DND-41 (cell line): ENCODE data around the gene BMX.

Experiments used
- ATAC-seq: fragments of 200-7000 bp; cut with Tn5 transposase; 3 replicates; pipeline ENCODE4 v1.9.1; 2021; ENCODE audit warnings: low read depth; ENCODE audit not compliant: insufficient read depth
- DNase-seq: peaks from one replicate; pipeline ENCODE4 v3.0.0-alpha.2; 2020
- H2AFZ ChIP-seq: 2 replicates; pipeline ENCODE4 v1.6.0; 2012; ENCODE audit warnings: low read depth, low read length
- H3K27ac ChIP-seq: 2 replicates; pipeline ENCODE4 v1.5.1; 2012; ENCODE audit warnings: low read length, inconsistent platforms
- H3K27me3 ChIP-seq: fragments of 200-600 bp; sonication (generic); 2 replicates; pipeline ENCODE4 v1.6.0; 2012; ENCODE audit warnings: low read length, mild to moderate bottlenecking, inconsistent platforms; ENCODE audit not compliant: insufficient read depth, poor library complexity
- H3K36me3 ChIP-seq: 2 replicates; pipeline ENCODE4 v1.5.1; 2012; ENCODE audit warnings: low read length, inconsistent platforms; ENCODE audit not compliant: insufficient read depth
- H3K4me1 ChIP-seq: 2 replicates; pipeline ENCODE4 v1.5.1; 2012; ENCODE audit warnings: mild to moderate bottlenecking, low read length; ENCODE audit not compliant: insufficient read depth
- H3K4me2 ChIP-seq: 2 replicates; pipeline ENCODE4 v1.6.0; 2012; ENCODE audit warnings: mild to moderate bottlenecking, moderate library complexity, low read length, inconsistent platforms; ENCODE audit not compliant: insufficient read depth
- H3K4me3 ChIP-seq, 2 experiments: fragments of 200-600 bp in 1 of 2; shearing (Covaris generic) in 1 of 2; 2 replicates each; pipeline ENCODE4 v1.5.1; 2012 to 2016; ENCODE audit warnings: inconsistent platforms in 2 of 2, low read length in 2 of 2, mild to moderate bottlenecking in 2 of 2, low read depth in 1 of 2, moderate library complexity in 1 of 2
- H3K79me2 ChIP-seq: 2 replicates; pipeline ENCODE4 v1.6.0; 2012; ENCODE audit warnings: low read length, inconsistent platforms; ENCODE audit not compliant: insufficient read depth
- H3K9ac ChIP-seq: 2 replicates; pipeline ENCODE4 v1.6.0; 2012; ENCODE audit warnings: low read depth, mild to moderate bottlenecking, inconsistent platforms, low read length, moderate library complexity
- H3K9me3 ChIP-seq: 2 replicates; pipeline ENCODE4 v1.5.1; 2012; ENCODE audit warnings: low read length, moderate library complexity, mild to moderate bottlenecking, inconsistent platforms; ENCODE audit not compliant: insufficient read depth, severe bottlenecking
- H4K20me1 ChIP-seq: 2 replicates; pipeline ENCODE4 v1.6.0; 2012; ENCODE audit warnings: low read length; ENCODE audit not compliant: insufficient read depth
- CTCF ChIP-seq: IDR thresholded peaks from 2 replicates; pipeline ENCODE4 v1.5.1; 2012; ENCODE audit warnings: borderline replicate concordance, low read length, moderate library complexity, mild to moderate bottlenecking; ENCODE audit not compliant: poor library complexity, severe bottlenecking; ENCODE audit errors: extremely low read depth
- EZH2 ChIP-seq: IDR thresholded peaks from 3 replicates; pipeline ENCODE4 v1.6.1; 2012; ENCODE audit warnings: borderline replicate concordance, low read depth, mild to moderate bottlenecking, moderate library complexity, low read length, inconsistent platforms; ENCODE audit not compliant: severe bottlenecking

Gene BMX

GRCh38 chrX:15500497-15500966 is at the start of gene BMX:
Gene BMX, plus strand, starts transcription at chrX:15500807. Its CDS starts 7,547 bp downstream, at chrX:15508354.
- no peaks in the 10 kb centered on the region for H3K27me3 ChIP-seq
- H3K9ac ChIP-seq = no peak within 1 kb of the TSS
- no peak within 1 kb of the TSS for H3K27ac ChIP-seq
- no peaks in the 10 kb centered on the region for H3K36me3 ChIP-seq
- H3K9me3 ChIP-seq = no peaks in the 10 kb centered on the region
- no peak within 1 kb of the TSS for H2AFZ ChIP-seq
- TF ChIP-seq CTCF = no peak
- H3K4me2 ChIP-seq = no peak within 1 kb of the TSS
- H3K79me2 ChIP-seq = no peaks in the 10 kb centered on the region
- H3K4me1 ChIP-seq = no peaks in the 10 kb centered on the region
- no peak within 1 kb of the TSS for H3K4me3 ChIP-seq
- DNase-seq (no peak), ATAC-seq (no peak)
- H4K20me1 ChIP-seq = no peaks in the 10 kb centered on the region

DNA sequence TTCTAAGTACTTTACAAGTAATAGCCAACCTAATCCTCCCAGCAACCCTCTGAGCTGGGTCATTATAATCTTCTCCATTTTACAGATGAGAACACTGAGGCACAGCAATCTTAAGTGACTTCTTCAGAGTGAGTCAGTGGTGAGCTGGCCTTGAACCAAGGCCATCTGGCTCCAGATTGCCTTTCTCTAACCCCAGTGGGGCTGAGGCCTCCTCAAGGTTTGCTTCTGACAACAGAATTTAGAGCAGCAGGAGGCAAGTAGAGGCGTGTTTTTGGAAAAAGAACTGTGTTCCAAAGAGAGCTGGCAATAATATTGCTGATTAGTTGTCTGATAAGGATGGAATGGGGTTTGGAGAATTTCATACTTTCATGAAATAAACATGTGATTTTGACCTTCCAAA is 48.7 kb upstream of the BMX start:
- no peaks in the 10 kb centered on the region for H3K27me3 ChIP-seq
- H3K4me3 ChIP-seq = no peak overlapping the region
- H4K20me1 ChIP-seq = no peaks in the 10 kb centered on the region
- no peak overlapping the region for H3K9ac ChIP-seq
- ATAC-seq (no peak), DNase-seq (no peak)
- no peaks in the 10 kb centered on the region for H3K4me1 ChIP-seq
- H3K4me2 ChIP-seq = no peak overlapping the region
- no peak overlapping the region for H3K27ac ChIP-seq
- H3K79me2 ChIP-seq = no peaks in the 10 kb centered on the region
- H3K9me3 ChIP-seq = no peaks in the 10 kb centered on the region
- no peak overlapping the region for H2AFZ ChIP-seq
- no peaks in the 10 kb centered on the region for H3K36me3 ChIP-seq
- no peak for TF ChIP-seq EZH2
- TF ChIP-seq CTCF = no peak

DNA sequence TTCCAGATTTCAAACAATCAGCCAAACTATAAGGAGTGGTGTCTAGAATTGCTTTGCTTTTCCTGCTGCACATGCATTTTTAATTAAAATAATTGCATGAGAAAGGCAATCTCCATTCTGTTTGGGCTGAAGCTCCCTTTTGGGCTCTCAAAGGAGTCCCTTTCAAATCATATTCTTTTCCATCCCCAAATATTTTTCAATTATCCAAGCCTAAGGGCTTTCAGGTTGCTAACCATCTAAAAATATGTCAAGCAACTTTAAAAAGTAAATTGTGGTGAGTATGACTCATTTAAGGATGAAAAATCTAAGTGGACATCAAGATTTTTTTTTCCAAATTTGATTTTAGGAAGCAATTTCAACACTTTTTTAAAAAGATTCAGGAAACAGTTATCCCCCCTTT is 35.9 kb upstream of the BMX start:
- Histone ChIP-seq H3K27me3 (no peaks in the 10 kb centered on the region), H3K4me1 (no peaks in the 10 kb centered on the region), H3K4me2 (no peak overlapping the region), H3K36me3 (no peaks in the 10 kb centered on the region), H3K4me3 (no peak overlapping the region), H4K20me1 (no peaks in the 10 kb centered on the region), H3K79me2 (no peaks in the 10 kb centered on the region), H3K9me3 (no peaks in the 10 kb centered on the region), H2AFZ (no peak overlapping the region), H3K27ac (no peak overlapping the region), H3K9ac (no peak overlapping the region)
- ATAC-seq = no peak
- no peak for TF ChIP-seq EZH2
- no peak for DNase-seq

DNA sequence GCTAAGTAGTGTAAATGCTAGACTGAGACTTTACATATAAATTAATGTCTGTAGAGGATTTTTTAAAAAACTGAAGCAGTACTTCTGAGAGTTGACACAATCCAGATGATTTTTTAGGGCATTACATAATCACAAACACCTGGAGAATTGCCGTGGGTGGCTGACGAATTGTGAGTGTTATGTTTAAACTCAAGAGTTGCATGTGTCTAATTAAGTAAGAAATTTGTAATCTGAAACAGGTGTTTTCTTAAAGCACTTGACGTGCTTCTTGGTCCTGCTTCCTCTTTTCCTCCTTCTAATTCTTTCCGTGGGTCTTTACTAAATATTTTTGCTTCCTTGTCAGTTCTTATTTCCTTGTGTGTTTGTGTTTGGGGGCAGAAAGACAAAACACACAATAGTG is 35.3 kb upstream of the BMX start:
- no peaks in the 10 kb centered on the region for H3K36me3 ChIP-seq
- no peaks in the 10 kb centered on the region for H3K9me3 ChIP-seq
- no peaks in the 10 kb centered on the region for H3K4me1 ChIP-seq
- no peaks in the 10 kb centered on the region for H4K20me1 ChIP-seq
- no peaks in the 10 kb centered on the region for H3K27me3 ChIP-seq
- ATAC-seq (no peak), DNase-seq (no peak)
- H3K4me2 ChIP-seq = no peak overlapping the region
- H3K79me2 ChIP-seq = no peaks in the 10 kb centered on the region
- TF ChIP-seq CTCF (no peak), EZH2 (no peak)
- H3K4me3 ChIP-seq = no peak overlapping the region
- H3K9ac ChIP-seq = no peak overlapping the region
- no peak overlapping the region for H2AFZ ChIP-seq
- H3K27ac ChIP-seq = no peak overlapping the region
